Mucosa of rectum (tissue), 2 donors: Measurements from ENCODE around the gene RGS6.

Experiments
- H3K27ac ChIP-seq, 2 donors: one replicate each; pipeline ENCODE4 v1.7.0; 2013; ENCODE audit warnings: inconsistent platforms in 2 of 2, low read depth in 2 of 2, low read length in 2 of 2
- H3K27me3 ChIP-seq, 2 donors: one replicate each; pipeline ENCODE4 v1.7.0; 2013; ENCODE audit warnings: low read length in 2 of 2; ENCODE audit not compliant: control insufficient read depth in 2 of 2, insufficient read depth in 2 of 2
- H3K36me3 ChIP-seq, 2 donors: one replicate each; pipeline ENCODE4 v1.7.0; 2013; ENCODE audit warnings: low read length in 2 of 2; ENCODE audit not compliant: control insufficient read depth in 2 of 2, insufficient read depth in 2 of 2
- H3K4me1 ChIP-seq, 2 donors: one replicate each; pipeline ENCODE4 v1.7.0; 2013; ENCODE audit warnings: low read length in 2 of 2, mild to moderate bottlenecking in 1 of 2; ENCODE audit not compliant: control insufficient read depth in 2 of 2, insufficient read depth in 2 of 2
- H3K4me3 ChIP-seq, 2 donors: one replicate each; pipeline ENCODE4 v1.7.0; 2013; ENCODE audit warnings: low read length in 2 of 2
- H3K9ac ChIP-seq, 2 donors: one replicate each; pipeline ENCODE4 v1.7.0; 2013; ENCODE audit warnings: low read length in 2 of 2, low read depth in 1 of 2, mild to moderate bottlenecking in 1 of 2
- H3K9me3 ChIP-seq, 2 donors: one replicate each; pipeline ENCODE4 v1.7.0; 2013; ENCODE audit warnings: low read length in 2 of 2; ENCODE audit not compliant: control insufficient read depth in 2 of 2
- donor health status: healthy.
- donor health status: Normal muscosa, but diverticular disease.

RGS6 gene

GRCh38 chr14:72318648-72319047 lies 386.4 kb downstream of the RGS6 start:
- Histone ChIP-seq H3K4me1 (no peaks in the 10 kb centered on the region), H3K9me3 (no peaks in the 10 kb centered on the region), H3K27ac (no peak overlapping the region), H3K9ac (no peak overlapping the region), H3K27me3 (no peaks in the 10 kb centered on the region), H3K36me3 (no peaks in the 10 kb centered on the region), H3K4me3 (no peak overlapping the region)

DNA sequence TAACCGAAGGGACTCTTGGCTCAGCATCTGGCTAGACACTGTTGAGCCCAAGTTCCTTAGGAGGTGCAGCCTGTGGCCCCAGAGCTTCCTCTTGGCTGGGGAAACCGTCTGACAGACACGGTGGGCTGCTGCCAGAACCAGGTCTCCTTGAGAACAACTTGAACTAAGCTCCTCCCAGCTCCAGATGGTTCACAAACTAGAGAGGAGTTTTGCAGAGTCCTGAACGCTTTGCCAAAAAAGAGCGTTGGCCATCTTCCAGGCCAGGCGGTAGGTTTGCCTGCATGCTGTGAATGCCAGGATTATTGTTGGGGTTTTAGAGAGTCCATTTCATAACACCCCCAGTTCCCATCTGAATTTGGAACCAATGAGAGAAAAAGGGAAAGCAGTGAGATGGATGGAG lies 399.8 kb downstream of the RGS6 start:
- H3K9ac ChIP-seq = no peak overlapping the region

GRCh38 chr14:72332871-72333270 lies 400.6 kb downstream of the RGS6 start:
- Histone ChIP-seq H3K4me3 (no peak overlapping the region), H3K36me3 (no peaks in the 10 kb centered on the region), H3K9ac (no peak overlapping the region), H3K27ac (no peak overlapping the region), H3K4me1 (no peaks in the 10 kb centered on the region), H3K9me3 (no peaks in the 10 kb centered on the region), H3K27me3 (no peaks in the 10 kb centered on the region)

More for the DNA sequence above, 399.8 kb downstream of the RGS6 start:
- no peak overlapping the region for H3K27ac ChIP-seq
- no peaks in the 10 kb centered on the region for H3K27me3 ChIP-seq
- H3K4me3 ChIP-seq = no peak overlapping the region
- no peaks in the 10 kb centered on the region for H3K4me1 ChIP-seq
- no peaks in the 10 kb centered on the region for H3K9me3 ChIP-seq
- H3K36me3 ChIP-seq = no peaks in the 10 kb centered on the region

GRCh38 chr14:72333357-72333756 lies 401.1 kb downstream of the RGS6 start:
- Histone ChIP-seq H3K9me3 (no peaks in the 10 kb centered on the region), H3K9ac (no peak overlapping the region), H3K4me3 (no peak overlapping the region), H3K27ac (no peak overlapping the region), H3K4me1 (no peaks in the 10 kb centered on the region), H3K36me3 (no peaks in the 10 kb centered on the region), H3K27me3 (no peaks in the 10 kb centered on the region)

- Histone ChIP-seq H3K27me3 (no peaks in the 10 kb centered on the region), H3K36me3 (no peaks in the 10 kb centered on the region), H3K9ac (no peak overlapping the region), H3K4me3 (no peak overlapping the region), H3K27ac (no peak overlapping the region), H3K9me3 (no peaks in the 10 kb centered on the region), H3K4me1 (no peaks in the 10 kb centered on the region)
Measured at GRCh38 chr14:72336311-72336980, 404.2 kb downstream of the RGS6 start.

DNA sequence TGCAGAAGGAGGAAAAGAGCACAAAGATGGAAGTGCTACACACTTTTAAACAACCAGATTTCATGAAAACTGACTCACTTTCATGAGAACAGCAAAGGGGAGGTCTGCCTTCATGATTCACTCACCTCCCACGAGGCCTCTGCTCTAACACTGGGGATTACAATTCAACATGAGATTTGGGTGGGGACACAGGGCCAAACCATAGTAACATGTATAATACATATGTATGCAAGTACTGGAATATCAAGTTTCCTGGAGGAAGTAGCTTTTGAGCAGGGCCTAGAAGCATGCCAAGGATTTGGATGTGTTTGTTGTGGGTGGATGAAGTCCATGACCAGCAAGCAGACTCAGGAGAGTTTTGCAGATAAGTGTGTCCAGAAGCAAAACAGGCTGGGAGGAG lies 409.0 kb downstream of the RGS6 start:
- Histone ChIP-seq H3K27me3 (no peaks in the 10 kb centered on the region), H3K9me3 (peaks cover 0 to 3% of the 10 kb centered on the region in 2 donors), H3K9ac (no peak overlapping the region), H3K36me3 (no peaks in the 10 kb centered on the region), H3K4me1 (no peaks in the 10 kb centered on the region), H3K4me3 (no peak overlapping the region), H3K27ac (no peak overlapping the region)

GRCh38 chr14:72341686-72342085 lies 409.5 kb downstream of the RGS6 start:
- Histone ChIP-seq H3K36me3 (no peaks in the 10 kb centered on the region), H3K9me3 (peaks cover 0 to 3% of the 10 kb centered on the region in 2 donors), H3K27me3 (no peaks in the 10 kb centered on the region), H3K27ac (no peak overlapping the region), H3K4me3 (no peak overlapping the region), H3K9ac (no peak overlapping the region), H3K4me1 (no peaks in the 10 kb centered on the region)

DNA sequence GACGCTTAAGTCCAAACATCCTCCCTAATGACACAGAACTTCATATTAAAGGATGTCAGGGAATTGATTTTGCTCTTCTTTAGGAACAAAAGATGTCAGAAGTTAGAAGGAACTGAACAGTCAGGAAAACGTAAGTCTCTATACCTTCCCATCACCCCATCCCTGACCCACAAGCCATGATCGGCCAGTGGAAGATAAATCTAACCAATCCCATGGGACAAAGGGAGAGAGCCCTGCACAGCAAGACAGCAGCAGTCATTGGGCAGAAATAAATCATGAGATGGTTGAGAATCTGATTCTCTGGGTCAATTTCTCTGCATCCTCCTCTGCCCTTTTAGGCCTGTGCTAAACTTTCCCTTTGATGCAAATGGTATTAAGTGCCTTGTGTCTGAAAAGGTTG lies 414.9 kb downstream of the RGS6 start:
- no peak overlapping the region for H3K9ac ChIP-seq
- H3K4me1 ChIP-seq = no peaks in the 10 kb centered on the region
- H3K9me3 ChIP-seq = peaks cover 0 to 3% of the 10 kb centered on the region in 2 donors
- H3K36me3 ChIP-seq = no peaks in the 10 kb centered on the region
- no peaks in the 10 kb centered on the region for H3K27me3 ChIP-seq
- H3K27ac ChIP-seq = no peak overlapping the region
- no peak overlapping the region for H3K4me3 ChIP-seq

- Histone ChIP-seq H3K4me1 (no peaks in the 10 kb centered on the region), H3K9me3 (peaks cover 0 to 3% of the 10 kb centered on the region in 2 donors), H3K9ac (no peak overlapping the region), H3K36me3 (no peaks in the 10 kb centered on the region), H3K27ac (no peak overlapping the region), H3K27me3 (no peaks in the 10 kb centered on the region), H3K4me3 (no peak overlapping the region)
Measured at GRCh38 chr14:72350215-72350614, 418.0 kb downstream of the RGS6 start.

DNA sequence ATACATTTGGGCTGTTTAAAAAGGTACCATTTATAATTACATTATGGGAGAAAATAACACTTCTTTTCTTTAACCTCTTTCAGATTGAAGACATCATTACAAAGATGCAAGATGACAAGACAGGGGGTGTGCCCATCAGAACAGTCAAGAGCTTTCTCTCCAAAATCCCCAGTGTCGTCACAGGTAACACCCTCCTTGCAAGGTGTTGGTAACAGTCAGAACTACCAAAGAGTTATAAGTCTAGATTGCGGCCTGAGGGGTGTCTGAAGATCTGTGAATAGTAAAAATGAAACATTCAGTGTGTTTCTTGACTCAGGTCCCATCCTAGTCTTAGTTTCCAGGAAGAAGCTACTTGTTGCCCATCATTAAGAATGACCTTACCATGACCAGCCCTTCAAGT lies 419.8 kb downstream of the RGS6 start:
- H3K27ac ChIP-seq = no peak overlapping the region
- H3K9ac ChIP-seq = no peak overlapping the region
- H3K9me3 ChIP-seq = no peaks in the 10 kb centered on the region
- no peaks in the 10 kb centered on the region for H3K4me1 ChIP-seq
- H3K27me3 ChIP-seq = no peaks in the 10 kb centered on the region
- H3K4me3 ChIP-seq = no peak overlapping the region
- H3K36me3 ChIP-seq = no peaks in the 10 kb centered on the region

- Histone ChIP-seq H3K27ac (no peak overlapping the region), H3K9ac (no peak overlapping the region), H3K36me3 (no peaks in the 10 kb centered on the region), H3K27me3 (no peaks in the 10 kb centered on the region), H3K4me1 (no peaks in the 10 kb centered on the region), H3K9me3 (peaks cover 0 to 3% of the 10 kb centered on the region in 2 donors), H3K4me3 (no peak overlapping the region)
Measured at GRCh38 chr14:72366619-72367018, 434.4 kb downstream of the RGS6 start.
